Endodermal cell (in vitro differentiated cells): ENCODE results near the gene STUM. TPM values are rescaled to one million over a fixed set of nuclear protein-coding genes. Genes with fewer than 3 reads are reported as not detected.

Experiments used
- DNase-seq: peaks from one replicate; pipeline ENCODE4 v3.0.0-alpha.2; 2017
- H3K27ac ChIP-seq: 2 replicates; pipeline ENCODE4 v1.5.1; 2013; ENCODE audit warnings: mild to moderate bottlenecking, low read depth, low read length, moderate library complexity
- H3K27me3 ChIP-seq: 2 replicates; pipeline ENCODE4 v1.6.1; 2013; ENCODE audit warnings: mild to moderate bottlenecking, low read length, moderate library complexity; ENCODE audit not compliant: insufficient read depth, control insufficient read depth, poor library complexity, severe bottlenecking
- H3K36me3 ChIP-seq: 2 replicates; pipeline ENCODE4 v1.7.0; 2013; ENCODE audit warnings: mild to moderate bottlenecking, low read length, moderate library complexity; ENCODE audit not compliant: control insufficient read depth, insufficient read depth
- H3K4me1 ChIP-seq: one replicate; pipeline ENCODE4 v1.7.0; 2013; ENCODE audit warnings: low read length; ENCODE audit not compliant: control insufficient read depth, insufficient read depth
- H3K4me3 ChIP-seq: 2 replicates; pipeline ENCODE4 v1.5.1; 2013; ENCODE audit warnings: mild to moderate bottlenecking, low read length, moderate library complexity
- H3K9ac ChIP-seq: 2 replicates; pipeline ENCODE4 v1.6.1; 2013; ENCODE audit warnings: mild to moderate bottlenecking, low read length, moderate library complexity; ENCODE audit not compliant: poor library complexity, severe bottlenecking; ENCODE audit errors: extremely low read depth
- H3K9me3 ChIP-seq: 2 replicates; pipeline ENCODE4 v1.6.1; 2013; ENCODE audit warnings: mild to moderate bottlenecking, low read length, moderate library complexity; ENCODE audit not compliant: control insufficient read depth
- H3K27ac Mint-ChIP-seq: 2 replicates; pipeline ENCODE4 v1.8.0; 2020; ENCODE audit warnings: mixed read lengths
- H3K27me3 Mint-ChIP-seq: 2 replicates; pipeline ENCODE4 v1.8.0; 2021; ENCODE audit warnings: mild to moderate bottlenecking, mixed read lengths; ENCODE audit not compliant: insufficient read depth
- H3K36me3 Mint-ChIP-seq: 2 replicates; pipeline ENCODE4 v1.8.0; 2020; ENCODE audit warnings: low read depth, mixed read lengths
- H3K4me1 Mint-ChIP-seq: 2 replicates; pipeline ENCODE4 v1.8.0; 2020; ENCODE audit warnings: mixed read lengths
- H3K4me3 Mint-ChIP-seq: 2 replicates; pipeline ENCODE4 v1.8.0; 2020; ENCODE audit warnings: mild to moderate bottlenecking, moderate library complexity, mixed read lengths
- H3K9me3 Mint-ChIP-seq: 2 replicates; pipeline ENCODE4 v1.8.0; 2020; ENCODE audit warnings: mild to moderate bottlenecking, mixed read lengths
- CTCF ChIP-seq: fragments of 200-600 bp; sonication (generic); conservative IDR thresholded peaks from 2 replicates; pipeline ENCODE4 v1.5.0; 2021; ENCODE audit warnings: antibody characterized with exemption, mild to moderate bottlenecking
- WGBS, 2 experiments: methylation state at CpG; one replicate each; pipeline versions ENCODE4 v1.1.5 to v1.1.7; 2013; ENCODE audit warnings: missing lambda C conversion rate in 2 of 2, mixed read lengths in 1 of 2; ENCODE audit not compliant: insufficient coverage in 1 of 2, insufficient read length in 1 of 2; 5-methylcytosine and 5-hydroxymethylcytosine counted together
- total RNA-seq, 2 donors: library from RNA; stranded (reverse); fragmentation: NEBNext Ultra II Directional in 1 of 2; extraction: Animal tissue kit (Norgen Biotek cat#: 25700) in 1 of 2; gene quantifications; 2 replicates in 1 of 2; 3 replicates in 1 of 2; pipeline ENCODE4 v1.2.1, GENCODE V29; 2021

Gene STUM
- total RNA-seq, 2 donors from 2014 or later = 0.04 to 0.20 TPM

DNA sequence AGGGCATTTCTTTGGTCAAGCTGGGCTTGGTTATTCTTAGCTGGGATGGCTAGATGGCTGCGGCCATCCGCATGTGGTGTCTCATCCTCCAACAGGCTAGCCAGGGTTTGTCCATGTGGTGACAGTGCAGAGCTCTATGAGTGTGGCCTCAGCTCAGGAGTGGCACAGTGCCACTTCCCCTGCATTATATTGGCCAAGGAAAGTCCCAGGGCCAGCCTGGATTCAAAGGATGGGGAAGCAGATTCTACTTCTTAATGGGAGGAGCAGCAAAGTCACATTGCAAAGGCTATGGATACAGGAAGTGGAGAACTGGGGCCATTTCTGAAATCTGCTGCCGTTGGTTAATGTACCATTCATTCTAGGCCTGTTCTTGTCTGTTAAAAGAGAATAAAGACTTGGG lies 34.4 kb downstream of the STUM start:
- Histone ChIP-seq H3K9me3 (no peaks in the 10 kb centered on the region), H3K4me3 (no peak overlapping the region), H3K9ac (no peak overlapping the region), H3K36me3 (no peaks in the 10 kb centered on the region), H3K27ac (no peak overlapping the region), H3K4me1 (no peaks in the 10 kb centered on the region), H3K27me3 (no peaks in the 10 kb centered on the region)
- Mint-ChIP-seq H3K4me1 (no peaks in the 10 kb centered on the region), H3K27me3 (peaks cover 3% of the 10 kb centered on the region), H3K27ac (no peak overlapping the region), H3K36me3 (no peaks in the 10 kb centered on the region), H3K9me3 (peaks cover 2% of the 10 kb centered on the region), H3K4me3 (no peak overlapping the region)
- WGBS, 2 experiments = 90 to 95% methylated on average over 3 of the region's 3 CpGs
- DNase-seq = no peak
- TF ChIP-seq CTCF = no peak

GRCh38 chr1:226584164-226584563 lies 35.6 kb downstream of the STUM start:
- WGBS, 2 experiments = 93 to 94% methylated on average over 2 to 3 of the region's 3 CpGs
- Mint-ChIP-seq H3K9me3 (peaks cover 2% of the 10 kb centered on the region), H3K27me3 (peaks cover 9% of the 10 kb centered on the region), H3K4me3 (no peak overlapping the region), H3K36me3 (no peaks in the 10 kb centered on the region), H3K4me1 (no peaks in the 10 kb centered on the region), H3K27ac (no peak overlapping the region)
- Histone ChIP-seq H3K4me1 (no peaks in the 10 kb centered on the region), H3K4me3 (no peak overlapping the region), H3K9me3 (no peaks in the 10 kb centered on the region), H3K27me3 (no peaks in the 10 kb centered on the region), H3K27ac (no peak overlapping the region), H3K36me3 (no peaks in the 10 kb centered on the region), H3K9ac (no peak overlapping the region)
- TF ChIP-seq CTCF = no peak
- no peak for DNase-seq

DNA sequence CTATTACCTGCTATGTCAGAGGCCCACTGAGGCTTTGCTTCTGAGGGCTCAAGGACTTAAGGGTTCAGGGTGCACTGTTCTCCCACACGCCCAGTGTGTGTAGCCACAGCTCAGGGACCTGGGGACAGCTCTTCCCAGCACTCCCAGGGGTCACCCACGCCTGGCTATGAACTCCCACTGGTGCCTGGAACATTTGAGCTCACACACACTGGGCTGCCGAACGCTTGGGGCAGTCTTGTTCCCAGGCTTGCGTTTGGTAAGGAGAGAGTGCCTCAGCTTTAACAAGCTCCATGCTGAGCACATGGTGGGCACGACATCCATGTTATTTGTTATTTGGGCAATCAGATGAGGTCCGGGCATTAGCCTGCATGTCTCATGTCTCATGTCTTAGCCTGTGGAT lies 37.6 kb downstream of the STUM start:
- H3K4me1 Mint-ChIP-seq = peaks cover 9% of the 10 kb centered on the region
- TF ChIP-seq CTCF = no peak
- peaks cover 12% of the 10 kb centered on the region for H3K27me3 Mint-ChIP-seq
- H3K27me3 ChIP-seq = no peaks in the 10 kb centered on the region
- no peak overlapping the region for H3K27ac ChIP-seq
- no peaks in the 10 kb centered on the region for H3K4me1 ChIP-seq
- no peaks in the 10 kb centered on the region for H3K9me3 ChIP-seq
- H3K27ac Mint-ChIP-seq = no peak overlapping the region
- H3K36me3 ChIP-seq = no peaks in the 10 kb centered on the region
- DNase-seq = no peak
- H3K4me3 ChIP-seq = no peak overlapping the region
- no peaks in the 10 kb centered on the region for H3K9me3 Mint-ChIP-seq
- no peaks in the 10 kb centered on the region for H3K36me3 Mint-ChIP-seq
- 90 to 92% methylated on average over 6 to 7 of the region's 7 CpGs for WGBS, 2 experiments
- no peak overlapping the region for H3K4me3 Mint-ChIP-seq
- H3K9ac ChIP-seq = no peak overlapping the region
